ENCODE measurements around the gene ITGAL. TPM values are rescaled to one million over a fixed set of nuclear protein-coding genes. Genes with fewer than 3 reads are reported as not detected.

The ITGAL gene
- total and polyA plus RNA-seq, 2 donors (not counting 3 experiments of a cell fraction or from before 2014, with no cell fraction given) = not detected

DNA sequence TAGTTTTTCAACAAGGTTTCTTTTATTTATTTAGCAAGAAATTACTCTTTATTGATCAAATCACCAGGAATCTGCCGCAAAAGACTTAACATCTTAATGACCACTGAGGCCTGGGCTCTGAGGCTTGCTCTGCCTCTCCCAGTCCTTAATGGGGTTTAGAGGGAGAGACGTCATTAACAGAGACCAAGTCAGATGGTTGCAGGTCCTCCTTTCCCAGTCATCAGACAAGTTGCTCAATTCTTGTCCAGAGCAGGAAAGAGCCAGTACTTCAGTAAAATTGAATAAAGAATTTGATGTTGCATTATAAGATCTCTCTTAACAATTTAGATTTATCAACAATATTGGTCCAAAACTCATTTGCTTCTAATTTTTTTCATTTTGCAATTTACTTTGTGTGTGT, 28.9 kb upstream of the ITGAL start:
- H3K4me3 ChIP-seq (replicated peaks in 1 of 3; ENCODE audit: insufficient read depth in 1 of 3, low read depth in 1 of 3, low read length in 3 of 3) = no peak overlapping the region
- FAIRE-seq = no peak
- H3K27me3 ChIP-seq (ENCODE audit: control insufficient read depth in 2 of 2, insufficient read depth in 2 of 2, low read length in 2 of 2) = no peaks in the 10 kb centered on the region
- H3K9me3 ChIP-seq (replicated peaks; ENCODE audit: control insufficient read depth, insufficient read depth, low read length) = no peaks in the 10 kb centered on the region
- no peak overlapping the region for H3K9ac ChIP-seq (replicated peaks; ENCODE audit: extremely low read depth, insufficient read depth, low read length)
- H3K9me1 ChIP-seq (replicated peaks; ENCODE audit: control insufficient read depth, extremely low read depth, insufficient read depth, low read length) = no peaks in the 10 kb centered on the region
- no TSS peak for BruUV-seq (replicated peaks)
- no peak for TF ChIP-seq FOS (IDR thresholded peaks at IDR 0.05; ENCODE audit: borderline replicate concordance, insufficient read depth, low read length)
- TF ChIP-seq GATA2 (IDR thresholded peaks at IDR 0.05; ENCODE audit: insufficient read depth, insufficient read length, low read depth, low read length) = no peak
- no peak for TF ChIP-seq MYC (IDR thresholded peaks at IDR 0.05; ENCODE audit: low read depth, low read length)
- TF ChIP-seq, protein P1, sequence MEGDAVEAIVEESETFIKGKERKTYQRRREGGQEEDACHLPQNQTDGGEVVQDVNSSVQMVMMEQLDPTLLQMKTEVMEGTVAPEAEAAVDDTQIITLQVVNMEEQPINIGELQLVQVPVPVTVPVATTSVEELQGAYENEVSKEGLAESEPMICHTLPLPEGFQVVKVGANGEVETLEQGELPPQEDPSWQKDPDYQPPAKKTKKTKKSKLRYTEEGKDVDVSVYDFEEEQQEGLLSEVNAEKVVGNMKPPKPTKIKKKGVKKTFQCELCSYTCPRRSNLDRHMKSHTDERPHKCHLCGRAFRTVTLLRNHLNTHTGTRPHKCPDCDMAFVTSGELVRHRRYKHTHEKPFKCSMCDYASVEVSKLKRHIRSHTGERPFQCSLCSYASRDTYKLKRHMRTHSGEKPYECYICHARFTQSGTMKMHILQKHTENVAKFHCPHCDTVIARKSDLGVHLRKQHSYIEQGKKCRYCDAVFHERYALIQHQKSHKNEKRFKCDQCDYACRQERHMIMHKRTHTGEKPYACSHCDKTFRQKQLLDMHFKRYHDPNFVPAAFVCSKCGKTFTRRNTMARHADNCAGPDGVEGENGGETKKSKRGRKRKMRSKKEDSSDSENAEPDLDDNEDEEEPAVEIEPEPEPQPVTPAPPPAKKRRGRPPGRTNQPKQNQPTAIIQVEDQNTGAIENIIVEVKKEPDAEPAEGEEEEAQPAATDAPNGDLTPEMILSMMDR (IDR thresholded peaks at IDR 0.05; ENCODE audit: extremely low read depth in 1 of 2, insufficient read depth in 1 of 2, low read depth in 1 of 2, low read length in 2 of 2) = no peak
- TF ChIP-seq POLR2AphosphoS5 (IDR thresholded peaks at IDR 0.05; ENCODE audit: insufficient read depth, low read depth, low read length) = no peak
- TF ChIP-seq, protein P2, sequence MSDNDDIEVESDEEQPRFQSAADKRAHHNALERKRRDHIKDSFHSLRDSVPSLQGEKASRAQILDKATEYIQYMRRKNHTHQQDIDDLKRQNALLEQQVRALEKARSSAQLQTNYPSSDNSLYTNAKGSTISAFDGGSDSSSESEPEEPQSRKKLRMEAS (IDR thresholded peaks at IDR 0.05; ENCODE audit: insufficient read depth, insufficient read length) = no peak
- no peaks in the 10 kb centered on the region for H3K36me3 ChIP-seq (ENCODE audit: control insufficient read depth in 2 of 2, extremely low read depth in 1 of 2, insufficient read depth in 2 of 2, low read length in 2 of 2)
- H3K4me1 ChIP-seq (ENCODE audit: control insufficient read depth, extremely low read depth, insufficient read depth, low read length) = peaks cover 11% of the 10 kb centered on the region
- POLR2A ChIA-PET = no interaction called here
- H3K79me2 ChIP-seq (ENCODE audit: control insufficient read depth, insufficient read depth, low read length) = peaks cover 12% of the 10 kb centered on the region
- H4K20me1 ChIP-seq (replicated peaks; ENCODE audit: control insufficient read depth, extremely low read depth, insufficient read depth, low read length) = no peaks in the 10 kb centered on the region
- intact Hi-C loops (cut with micrococcal nuclease) = loop anchor here (2.0 kb wide), 3 partner anchors 91 to 191 kb away; partner anchors contain the start of genes ZNF689 and ZNF747
- CTCF ChIA-PET = interaction anchor here (2.5 kb wide), 1 partner anchor 14 kb away, joined by 15 read pairs; the partner anchor contains the start of gene DCTPP1
- no peak overlapping the region for H3K4me2 ChIP-seq (ENCODE audit: insufficient read depth, low read length)
- dilution Hi-C loops (cut with MboI; ENCODE audit: extremely low pct_ligation_motif_present, low sequenced_read_pairs) = no loop called here
- no peak overlapping the region for H2AFZ ChIP-seq (ENCODE audit: low read depth, low read length)
- no peak for DNase-seq (ENCODE audit: low read depth, low spot score)
- H3K27ac ChIP-seq (ENCODE audit: insufficient read depth, low read depth, low read length) = no peak overlapping the region

All from endothelial cell of umbilical vein (primary cell).